ENCODE results near the gene MAML2.
A peak's percentile ranks its signal among the peaks of the same experiment; 100 is the strongest.

Gene MAML2

DNA sequence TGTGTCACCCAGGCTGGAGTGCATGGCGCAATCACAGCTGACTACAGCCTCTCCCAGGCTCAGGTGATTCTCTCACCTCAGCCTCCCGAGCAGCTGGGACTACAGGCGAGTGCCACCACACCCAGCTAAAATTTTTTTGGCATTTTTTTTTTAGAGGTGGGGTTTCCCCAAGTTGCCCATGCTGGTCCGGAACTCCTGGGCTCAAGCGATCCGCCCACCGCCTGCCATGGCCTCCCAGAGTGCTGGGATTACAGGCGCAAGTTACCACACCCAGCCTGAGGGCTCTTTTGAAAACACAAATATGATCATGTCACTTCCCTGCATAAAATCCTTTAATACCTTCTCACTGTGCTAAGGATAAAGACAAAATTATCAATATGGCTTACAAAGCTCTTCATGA, 88.1 kb downstream of the MAML2 start:
- Histone ChIP-seq H3K4me1 (ENCODE audit: control extremely low read depth in 1 of 4, control insufficient read depth in 4 of 4, insufficient read depth in 4 of 4, low read length in 3 of 4) (peaks cover 48 to 70% (median 60%) of the 10 kb centered on the region in 4 experiments), H3K4me3 (ENCODE audit: control insufficient read depth in 1 of 7, extremely low read depth in 1 of 7, insufficient read depth in 4 of 7, low read depth in 2 of 7, low read length in 6 of 7) (peak overlapping the region in 1 of 7 experiments; percentile 75), H3K36me3 (ENCODE audit: control insufficient read depth in 4 of 4, insufficient read depth in 4 of 4, low read length in 3 of 4) (no peaks in the 10 kb centered on the region), H3K27ac (ENCODE audit: insufficient read depth in 1 of 2, low read depth in 1 of 2, low read length in 2 of 2, poor library complexity in 1 of 2, severe bottlenecking in 2 of 2) (peak overlapping the region in 1 of 2 experiments; percentile 73), H3K27me3 (replicated peaks in 2 of 5; ENCODE audit: control insufficient read depth in 4 of 5, insufficient read depth in 5 of 5, low read length in 4 of 5) (no peaks in the 10 kb centered on the region), H3K9me3 (ENCODE audit: control extremely low read depth in 1 of 5, control insufficient read depth in 4 of 5, insufficient read depth in 2 of 5, low read depth in 1 of 5, low read length in 4 of 5) (no peaks in the 10 kb centered on the region)
- peak in 2 of 3 donors; percentile 45 to 48 for DNase-seq
- CTCF ChIA-PET: interaction anchor here (1.0 to 4.8 kb wide), 3 partner anchors 12 to 87 kb away, joined by 4 to 37 read pairs (median 5); partner anchors contain the start of gene MAML2
- 68% methylated on average over 6 of the region's 8 CpGs for WGBS (ENCODE audit: insufficient coverage)
- POLR2A ChIA-PET: interaction anchor here (0.5 kb wide), 1 partner anchor 61 kb away, joined by 3 read pairs; no protein-coding TSS in a partner anchor

DNA sequence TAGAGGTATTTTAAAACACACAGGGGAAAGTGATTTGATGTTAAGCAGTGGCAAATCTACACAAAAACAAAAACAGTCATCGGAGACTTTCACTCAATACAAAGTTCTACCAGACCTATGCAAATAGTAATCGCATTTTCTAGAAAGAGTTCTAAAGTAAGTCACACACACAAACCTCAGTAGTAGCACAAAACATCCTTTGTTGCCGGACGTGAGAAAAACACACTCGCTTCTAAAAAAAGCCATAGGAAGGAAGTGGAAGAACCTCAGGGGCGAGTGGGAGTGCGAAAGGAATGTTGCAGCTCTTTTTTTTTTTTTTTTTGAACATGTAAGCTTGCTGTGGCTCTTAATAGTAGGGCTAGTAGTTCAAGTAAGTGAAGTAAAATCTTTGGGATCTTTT, 88.9 kb downstream of the MAML2 start:
- peaks cover 42 to 63% (median 53%) of the 10 kb centered on the region in 4 experiments for H3K4me1 ChIP-seq (ENCODE audit: control extremely low read depth in 1 of 4, control insufficient read depth in 4 of 4, insufficient read depth in 4 of 4, low read length in 3 of 4)
- WGBS (ENCODE audit: insufficient coverage): 0% methylated on average over 4 of the region's 7 CpGs

GRCh38 chr11:96246718-96247552, 96.1 kb downstream of the MAML2 start:
- peaks cover 22 to 47% (median 36%) of the 10 kb centered on the region in 4 experiments for H3K4me1 ChIP-seq (ENCODE audit: control extremely low read depth in 1 of 4, control insufficient read depth in 4 of 4, insufficient read depth in 4 of 4, low read length in 3 of 4)
- peak overlapping the region in 2 of 7 experiments; percentile 10 to 19 for H3K4me3 ChIP-seq (ENCODE audit: control insufficient read depth in 1 of 7, extremely low read depth in 1 of 7, insufficient read depth in 4 of 7, low read depth in 2 of 7, low read length in 6 of 7)
- peak in 2 of 3 donors; percentile 58 to 61 for DNase-seq
- peak overlapping the region; percentile 4 to 45 for H3K27ac ChIP-seq (ENCODE audit: insufficient read depth in 1 of 2, low read depth in 1 of 2, low read length in 2 of 2, poor library complexity in 1 of 2, severe bottlenecking in 2 of 2)
- 10% methylated on average over 2 of the region's 4 CpGs for WGBS (ENCODE audit: insufficient coverage)
- ChIA-PET CTCF (interaction anchor here (0.7 kb wide), 1 partner anchor 96 kb away, joined by 3 read pairs; the partner anchor contains the start of gene MAML2), POLR2A (no interaction called here)
- no peaks in the 10 kb centered on the region for H3K9me3 ChIP-seq (ENCODE audit: control extremely low read depth in 1 of 5, control insufficient read depth in 4 of 5, insufficient read depth in 2 of 5, low read depth in 1 of 5, low read length in 4 of 5)
- no peaks in the 10 kb centered on the region for H3K36me3 ChIP-seq (ENCODE audit: control insufficient read depth in 4 of 4, insufficient read depth in 4 of 4, low read length in 3 of 4)
- no peaks in the 10 kb centered on the region for H3K27me3 ChIP-seq (replicated peaks in 2 of 5; ENCODE audit: control insufficient read depth in 4 of 5, insufficient read depth in 5 of 5, low read length in 4 of 5)

More for the DNA sequence above, 88.9 kb downstream of the MAML2 start:
- CTCF ChIA-PET: interaction anchor here (1.5 to 4.8 kb wide), 2 partner anchors 9 to 87 kb away, joined by 3 to 37 read pairs; partner anchors contain the start of gene MAML2
- peak overlapping the region; percentile 47 to 73 for H3K27ac ChIP-seq (ENCODE audit: insufficient read depth in 1 of 2, low read depth in 1 of 2, low read length in 2 of 2, poor library complexity in 1 of 2, severe bottlenecking in 2 of 2)
- H3K27me3 ChIP-seq (replicated peaks in 2 of 5; ENCODE audit: control insufficient read depth in 4 of 5, insufficient read depth in 5 of 5, low read length in 4 of 5): no peaks in the 10 kb centered on the region
- POLR2A ChIA-PET: no interaction called here
- no peaks in the 10 kb centered on the region for H3K36me3 ChIP-seq (ENCODE audit: control insufficient read depth in 4 of 4, insufficient read depth in 4 of 4, low read length in 3 of 4)
- DNase-seq: peak in 1 of 3 donors; percentile 41
- no peaks in the 10 kb centered on the region for H3K9me3 ChIP-seq (ENCODE audit: control extremely low read depth in 1 of 5, control insufficient read depth in 4 of 5, insufficient read depth in 2 of 5, low read depth in 1 of 5, low read length in 4 of 5)
- H3K4me3 ChIP-seq (ENCODE audit: control insufficient read depth in 1 of 7, extremely low read depth in 1 of 7, insufficient read depth in 4 of 7, low read depth in 2 of 7, low read length in 6 of 7): peak overlapping the region in 6 of 7 experiments; percentile 42 to 75 (median 56)

DNA sequence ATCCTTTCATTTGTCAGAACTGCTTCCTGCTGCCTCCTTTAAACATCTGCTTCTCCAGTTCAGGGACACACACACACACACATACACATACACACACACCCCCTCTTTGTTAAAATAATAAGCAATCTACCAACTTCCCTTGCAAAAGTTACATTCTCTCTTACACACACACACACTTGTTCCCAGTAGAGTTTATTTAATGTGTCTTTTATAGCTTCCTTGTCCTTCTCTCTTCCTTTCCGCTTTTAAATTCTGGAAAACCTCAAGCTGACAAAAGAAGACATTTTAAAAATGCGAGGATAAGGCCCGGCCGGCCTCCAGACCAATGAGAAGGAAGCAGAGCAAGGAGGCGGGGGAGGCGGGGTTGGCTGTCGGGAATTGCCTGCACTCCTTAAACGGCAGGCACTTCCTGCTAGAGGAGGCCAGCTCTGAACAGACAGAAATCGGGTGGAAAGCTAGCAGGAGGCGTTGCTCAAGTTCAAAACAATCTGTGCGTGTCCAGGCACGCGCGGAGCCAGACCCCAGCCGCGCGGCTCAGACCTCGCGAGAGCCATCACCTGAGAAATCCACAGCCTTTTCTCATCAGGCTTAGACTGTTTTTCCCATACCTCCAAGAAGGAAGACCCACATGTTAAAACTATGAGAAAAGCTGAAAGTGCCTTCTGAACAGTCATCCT, 99.9 kb downstream of the MAML2 start:
- Histone ChIP-seq H3K9me3 (ENCODE audit: control extremely low read depth in 1 of 5, control insufficient read depth in 4 of 5, insufficient read depth in 2 of 5, low read depth in 1 of 5, low read length in 4 of 5) (no peaks in the 10 kb centered on the region), H3K36me3 (ENCODE audit: control insufficient read depth in 4 of 4, insufficient read depth in 4 of 4, low read length in 3 of 4) (no peaks in the 10 kb centered on the region), H3K4me1 (ENCODE audit: control extremely low read depth in 1 of 4, control insufficient read depth in 4 of 4, insufficient read depth in 4 of 4, low read length in 3 of 4) (peaks cover 26 to 57% (median 46%) of the 10 kb centered on the region in 4 experiments), H3K27me3 (replicated peaks in 2 of 5; ENCODE audit: control insufficient read depth in 4 of 5, insufficient read depth in 5 of 5, low read length in 4 of 5) (no peaks in the 10 kb centered on the region), H3K4me3 (ENCODE audit: control insufficient read depth in 1 of 7, extremely low read depth in 1 of 7, insufficient read depth in 4 of 7, low read depth in 2 of 7, low read length in 6 of 7) (peak overlapping the region; percentile 6 to 79 (median 64)), H3K27ac (ENCODE audit: insufficient read depth in 1 of 2, low read depth in 1 of 2, low read length in 2 of 2, poor library complexity in 1 of 2, severe bottlenecking in 2 of 2) (peak overlapping the region; percentile 46 to 87)
- ChIA-PET CTCF (interaction anchor here (0.6 to 2.8 kb wide), 16 partner anchors 11 to 409 kb away, joined by 3 to 11 read pairs (median 3); partner anchors contain the start of gene MAML2), POLR2A (interaction anchor here (0.6 to 1.6 kb wide), 3 partner anchors 28 to 99 kb away, joined by 4 to 6 read pairs (median 4); no protein-coding TSS in a partner anchor)
- WGBS (ENCODE audit: insufficient coverage): 0% methylated on average over 18 of the region's 19 CpGs
- peak; percentile 90 to 95 (median 94) for DNase-seq

GRCh38 chr11:96242191-96242847, 100.7 kb downstream of the MAML2 start:
- Histone ChIP-seq H3K9me3 (ENCODE audit: control extremely low read depth in 1 of 5, control insufficient read depth in 4 of 5, insufficient read depth in 2 of 5, low read depth in 1 of 5, low read length in 4 of 5) (no peaks in the 10 kb centered on the region), H3K4me3 (ENCODE audit: control insufficient read depth in 1 of 7, extremely low read depth in 1 of 7, insufficient read depth in 4 of 7, low read depth in 2 of 7, low read length in 6 of 7) (peak overlapping the region in 5 of 7 experiments; percentile 60 to 79 (median 70)), H3K4me1 (ENCODE audit: control extremely low read depth in 1 of 4, control insufficient read depth in 4 of 4, insufficient read depth in 4 of 4, low read length in 3 of 4) (peaks cover 26 to 52% (median 43%) of the 10 kb centered on the region in 4 experiments), H3K36me3 (ENCODE audit: control insufficient read depth in 4 of 4, insufficient read depth in 4 of 4, low read length in 3 of 4) (no peaks in the 10 kb centered on the region), H3K27me3 (replicated peaks in 2 of 5; ENCODE audit: control insufficient read depth in 4 of 5, insufficient read depth in 5 of 5, low read length in 4 of 5) (no peaks in the 10 kb centered on the region), H3K27ac (ENCODE audit: insufficient read depth in 1 of 2, low read depth in 1 of 2, low read length in 2 of 2, poor library complexity in 1 of 2, severe bottlenecking in 2 of 2) (peak overlapping the region; percentile 46 to 87)
- ChIA-PET POLR2A (interaction anchor here (1.6 kb wide), 1 partner anchor 27 kb away, joined by 4 read pairs; no protein-coding TSS in a partner anchor), CTCF (interaction anchor here (0.6 to 2.8 kb wide), 12 partner anchors 11 to 194 kb away, joined by 3 to 11 read pairs (median 4); partner anchors contain the start of gene MAML2)
- WGBS (ENCODE audit: insufficient coverage): 100% methylated on average over 1 of the region's 2 CpGs
- no peak for DNase-seq

GRCh38 chr11:96241331-96241841, 101.6 kb downstream of the MAML2 start:
- no peaks in the 10 kb centered on the region for H3K9me3 ChIP-seq (ENCODE audit: control extremely low read depth in 1 of 5, control insufficient read depth in 4 of 5, insufficient read depth in 2 of 5, low read depth in 1 of 5, low read length in 4 of 5)
- no peaks in the 10 kb centered on the region for H3K36me3 ChIP-seq (ENCODE audit: control insufficient read depth in 4 of 4, insufficient read depth in 4 of 4, low read length in 3 of 4)
- 75% methylated on average over 3 of the region's 5 CpGs for WGBS (ENCODE audit: insufficient coverage)
- ChIA-PET POLR2A (no interaction called here), CTCF (interaction anchor here (0.8 to 2.1 kb wide), 4 partner anchors 19 to 102 kb away, joined by 3 to 10 read pairs (median 3); partner anchors contain the start of gene MAML2)
- H3K27ac ChIP-seq (ENCODE audit: insufficient read depth in 1 of 2, low read depth in 1 of 2, low read length in 2 of 2, poor library complexity in 1 of 2, severe bottlenecking in 2 of 2): no peak overlapping the region
- DNase-seq: peak in 1 of 3 donors; percentile 21
- H3K4me3 ChIP-seq (ENCODE audit: control insufficient read depth in 1 of 7, extremely low read depth in 1 of 7, insufficient read depth in 4 of 7, low read depth in 2 of 7, low read length in 6 of 7): no peak overlapping the region
- H3K27me3 ChIP-seq (replicated peaks in 2 of 5; ENCODE audit: control insufficient read depth in 4 of 5, insufficient read depth in 5 of 5, low read length in 4 of 5): no peaks in the 10 kb centered on the region
- peaks cover 18 to 42% (median 34%) of the 10 kb centered on the region in 4 experiments for H3K4me1 ChIP-seq (ENCODE audit: control extremely low read depth in 1 of 4, control insufficient read depth in 4 of 4, insufficient read depth in 4 of 4, low read length in 3 of 4)
